ENCODE results near the gene DNTTIP2. TPM values are rescaled to one million over a fixed set of nuclear protein-coding genes. Genes with fewer than 3 reads are reported as not detected.

Gene DNTTIP2, protein sequence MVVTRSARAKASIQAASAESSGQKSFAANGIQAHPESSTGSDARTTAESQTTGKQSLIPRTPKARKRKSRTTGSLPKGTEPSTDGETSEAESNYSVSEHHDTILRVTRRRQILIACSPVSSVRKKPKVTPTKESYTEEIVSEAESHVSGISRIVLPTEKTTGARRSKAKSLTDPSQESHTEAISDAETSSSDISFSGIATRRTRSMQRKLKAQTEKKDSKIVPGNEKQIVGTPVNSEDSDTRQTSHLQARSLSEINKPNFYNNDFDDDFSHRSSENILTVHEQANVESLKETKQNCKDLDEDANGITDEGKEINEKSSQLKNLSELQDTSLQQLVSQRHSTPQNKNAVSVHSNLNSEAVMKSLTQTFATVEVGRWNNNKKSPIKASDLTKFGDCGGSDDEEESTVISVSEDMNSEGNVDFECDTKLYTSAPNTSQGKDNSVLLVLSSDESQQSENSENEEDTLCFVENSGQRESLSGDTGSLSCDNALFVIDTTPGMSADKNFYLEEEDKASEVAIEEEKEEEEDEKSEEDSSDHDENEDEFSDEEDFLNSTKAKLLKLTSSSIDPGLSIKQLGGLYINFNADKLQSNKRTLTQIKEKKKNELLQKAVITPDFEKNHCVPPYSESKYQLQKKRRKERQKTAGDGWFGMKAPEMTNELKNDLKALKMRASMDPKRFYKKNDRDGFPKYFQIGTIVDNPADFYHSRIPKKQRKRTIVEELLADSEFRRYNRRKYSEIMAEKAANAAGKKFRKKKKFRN
- total RNA-seq: 16.1 and 23.2 TPM in 2 replicates

DNA sequence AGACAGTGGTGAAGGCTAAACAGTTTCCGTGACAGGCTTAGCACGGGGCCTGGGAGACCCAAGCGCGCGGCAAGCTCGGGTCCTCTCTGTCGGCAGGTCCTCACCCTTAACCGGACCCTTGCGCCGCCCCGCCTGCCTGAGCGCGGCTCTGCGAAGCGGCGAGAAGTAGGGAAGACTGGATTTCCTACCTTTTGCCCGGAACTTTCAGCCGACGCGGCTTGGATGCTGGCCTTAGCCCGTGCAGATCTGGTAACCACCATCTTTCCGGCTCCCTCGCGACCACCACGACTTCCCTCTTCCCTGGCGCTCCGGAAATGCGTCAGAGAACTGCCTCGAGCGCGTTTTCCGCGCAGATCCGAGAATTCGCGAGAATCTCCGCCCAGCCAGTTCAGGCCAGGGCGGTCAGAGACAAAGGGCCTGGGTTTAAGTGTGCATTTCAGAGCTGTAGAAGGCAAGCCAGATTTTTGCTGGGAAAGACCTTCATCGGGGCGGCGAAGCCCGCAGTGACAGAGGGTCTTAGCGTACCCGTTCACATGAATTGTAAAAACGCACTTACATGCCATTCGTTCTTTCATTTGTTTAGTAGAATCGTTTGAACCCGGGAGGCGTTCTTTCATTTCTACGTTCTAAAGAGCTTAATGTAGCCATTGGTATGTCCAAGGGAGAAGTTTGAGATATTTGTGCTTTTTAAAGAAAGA, at the start of gene DNTTIP2:
TSS of gene DNTTIP2 (minus strand) at position 318 of the 698 bp plus-strand sequence. CDS start at position 260, 58 bp downstream.

DNA sequence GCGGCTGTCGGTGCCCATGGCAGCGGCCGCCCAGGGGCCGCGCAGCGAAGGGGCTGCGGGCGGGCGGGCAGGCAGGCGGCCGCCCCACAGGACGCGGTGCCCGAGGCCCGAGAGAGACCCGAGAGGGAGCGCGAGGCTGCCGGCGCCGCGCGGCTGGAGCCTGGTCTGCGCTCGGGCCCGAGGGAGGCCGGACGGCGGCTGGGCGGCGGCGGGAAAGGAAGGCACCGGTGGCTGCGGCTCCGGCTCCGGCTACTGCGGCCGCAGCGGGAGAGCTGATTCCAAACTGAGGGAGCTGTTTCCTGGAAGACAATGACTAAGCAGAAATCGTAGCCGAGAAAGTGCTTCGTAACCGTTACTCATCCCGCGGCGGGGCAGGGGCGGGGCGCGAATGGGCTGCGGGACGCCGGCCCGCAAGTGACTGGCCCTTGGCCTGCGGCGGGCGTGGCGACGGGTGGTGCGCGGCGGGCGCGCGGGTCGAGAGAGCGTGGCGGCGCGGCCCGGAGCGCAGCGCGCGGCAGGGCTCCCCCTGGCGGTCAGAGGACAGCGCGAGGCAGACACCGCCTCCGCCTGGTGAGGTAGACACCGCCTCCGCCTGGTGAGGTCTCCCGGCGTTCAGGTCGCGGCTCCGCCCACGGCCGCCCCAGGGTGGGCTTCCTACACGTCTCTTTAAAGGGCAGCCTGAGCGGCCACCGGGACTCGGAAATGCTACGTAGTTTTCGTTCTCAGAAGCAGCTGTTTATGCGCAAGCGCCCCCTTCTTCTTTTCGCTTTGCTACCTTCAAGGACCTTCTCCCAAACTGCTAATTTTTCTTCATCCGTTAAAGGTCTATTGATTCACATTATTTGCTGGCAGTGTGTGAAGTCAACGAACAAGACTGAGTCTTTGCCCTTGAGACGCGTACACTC, 30.4 kb upstream of the DNTTIP2 start, which contains the start of gene GCLM:
TSS of gene GCLM (minus strand) at position 285 of the 905 bp plus-strand sequence. CDS start at position 18, 267 bp downstream.

Other genes with a start within 250 kb of the DNTTIP2 start
- gene BCAR3, start 197.4 kb downstream of the DNTTIP2 start, total RNA-seq: 31.3 and 36.1 TPM in 2 replicates
- 7.9 and 12.3 TPM in 2 replicates for gene GCLM, start 30.2 kb upstream of the DNTTIP2 start, total RNA-seq
- 35.5 and 345 TPM in 2 replicates for gene ABCA4, start 241.9 kb upstream of the DNTTIP2 start, total RNA-seq

Data from dermis lymphatic vessel endothelial cell (primary cell).